Measurements from ENCODE around the gene ZNF454.

ZNF454 gene

GRCh38 chr5:178940569-178941360 is at the start of gene ZNF454:
Gene ZNF454, plus strand, starts transcription at chr5:178941198. Its CDS starts 1,594 bp downstream, at chr5:178942792.
- in situ Hi-C loops (cut with MboI; ENCODE audit: low sequenced_read_pairs), result no loop called here

- in situ Hi-C loops (cut with MboI; ENCODE audit: low sequenced_read_pairs), result no loop called here
These were observed 45.1 kb upstream of the ZNF454 start, which contains the start of gene ZFP2 for GRCh38 chr5:178895615-178896571. Gene ZFP2, plus strand, starts transcription at chr5:178895913. Its CDS starts 35,401 bp downstream, at chr5:178931314.

GRCh38 chr5:178899289-178899688 is 41.7 kb upstream of the ZNF454 start:
- in situ Hi-C loops (cut with MboI; ENCODE audit: low sequenced_read_pairs), result no loop called here

GRCh38 chr5:178902849-178903248 is 38.1 kb upstream of the ZNF454 start:
- in situ Hi-C loops (cut with MboI; ENCODE audit: low sequenced_read_pairs), result no loop called here

- in situ Hi-C loops (cut with MboI; ENCODE audit: low sequenced_read_pairs), result no loop called here
These were observed 8.9 kb upstream of the ZNF454 start for GRCh38 chr5:178931846-178932760.

- in situ Hi-C loops (cut with MboI; ENCODE audit: low sequenced_read_pairs), result no loop called here
These were observed 363 bp downstream of the ZNF454 start for GRCh38 chr5:178941361-178941760.

- in situ Hi-C loops (cut with MboI; ENCODE audit: low sequenced_read_pairs), result no loop called here
These were observed 24.6 kb downstream of the ZNF454 start for GRCh38 chr5:178965465-178966055.

- in situ Hi-C loops (cut with MboI; ENCODE audit: low sequenced_read_pairs), result no loop called here
These were observed 40.4 kb downstream of the ZNF454 start for GRCh38 chr5:178981381-178981780.

GRCh38 chr5:178982941-178983340 is 41.9 kb downstream of the ZNF454 start:
- in situ Hi-C loops (cut with MboI; ENCODE audit: low sequenced_read_pairs), result no loop called here

- in situ Hi-C loops (cut with MboI; ENCODE audit: low sequenced_read_pairs), result no loop called here
These were observed 42.7 kb downstream of the ZNF454 start for GRCh38 chr5:178983728-178984127.

GRCh38 chr5:178984145-178985072 is 43.4 kb downstream of the ZNF454 start:
- in situ Hi-C loops (cut with MboI; ENCODE audit: low sequenced_read_pairs), result no loop called here

- in situ Hi-C loops (cut with MboI; ENCODE audit: low sequenced_read_pairs), result no loop called here
These were observed 45.4 kb downstream of the ZNF454 start for GRCh38 chr5:178986326-178986960.

GRCh38 chr5:178988436-178989220 is 47.6 kb downstream of the ZNF454 start:
- in situ Hi-C loops (cut with MboI; ENCODE audit: low sequenced_read_pairs), result no loop called here

- in situ Hi-C loops (cut with MboI; ENCODE audit: low sequenced_read_pairs), result no loop called here
These were observed 48.3 kb downstream of the ZNF454 start for GRCh38 chr5:178989311-178989710.

- in situ Hi-C loops (cut with MboI; ENCODE audit: low sequenced_read_pairs), result no loop called here
These were observed 49.5 kb downstream of the ZNF454 start for GRCh38 chr5:178990491-178990890.

GRCh38 chr5:178991190-178992145 is 50.5 kb downstream of the ZNF454 start:
- in situ Hi-C loops (cut with MboI; ENCODE audit: low sequenced_read_pairs), result no loop called here
